ENCODE measurements around the gene CD164L2. TPM values are rescaled to one million over a fixed set of nuclear protein-coding genes. Genes with fewer than 3 reads are reported as not detected.
"Not testable (repeated sequence)": the region's sequence is repeated elsewhere in the genome, so short reads cannot be mapped to it uniquely, and the experiment has no call there.

Gene CD164L2
- total and polyA plus RNA-seq, 12 donors = 0.11 to 2.6 (median 0.17) TPM; not detected in 6

DNA sequence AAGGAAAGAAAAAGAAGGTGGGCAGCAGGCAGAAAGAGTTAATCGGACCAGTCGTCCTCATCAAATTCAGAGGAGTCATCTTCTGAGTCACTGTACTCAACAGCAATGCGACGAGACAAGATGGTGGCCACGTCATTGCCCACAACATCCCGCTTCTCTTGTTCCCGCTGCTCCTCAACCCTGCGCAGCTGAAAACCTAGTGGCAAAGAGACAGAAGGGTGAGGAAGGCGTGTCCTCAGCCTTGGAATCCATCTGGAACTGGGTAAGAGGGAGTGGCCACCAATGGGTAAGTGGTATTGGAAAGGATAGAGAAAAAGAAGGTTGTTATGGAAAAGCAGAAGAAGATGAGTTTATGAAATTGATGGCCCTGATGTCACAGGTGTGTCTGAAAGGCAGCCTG lies 25.0 kb upstream of the CD164L2 start:
- 88 to 98% (median 93%) methylated on average over 9 of the region's 9 CpGs for WGBS, 4 donors
- intact Hi-C loops (cut with DNase I) = loop anchor here in 1 of 2 donors (10.0 kb wide), 1 partner anchor 147 kb away; no protein-coding TSS in a partner anchor
- no peak for DNase-seq
- Histone ChIP-seq H3K27ac (no peak overlapping the region), H3K4me1 (replicated peaks in 1 of 2) (peaks cover 16 to 44% of the 10 kb centered on the region in 2 donors), H3K4me3 (no peak overlapping the region), H3K9me3 (replicated peaks in 1 of 3) (no peaks in the 10 kb centered on the region), H3K27me3 (no peaks in the 10 kb centered on the region), H3K36me3 (replicated peaks in 1 of 2) (peaks cover 0 to 59% of the 10 kb centered on the region in 2 donors)
- no peak for TF ChIP-seq POLR2A (IDR thresholded peaks at IDR 0.05)
- TF ChIP-seq, protein P1, sequence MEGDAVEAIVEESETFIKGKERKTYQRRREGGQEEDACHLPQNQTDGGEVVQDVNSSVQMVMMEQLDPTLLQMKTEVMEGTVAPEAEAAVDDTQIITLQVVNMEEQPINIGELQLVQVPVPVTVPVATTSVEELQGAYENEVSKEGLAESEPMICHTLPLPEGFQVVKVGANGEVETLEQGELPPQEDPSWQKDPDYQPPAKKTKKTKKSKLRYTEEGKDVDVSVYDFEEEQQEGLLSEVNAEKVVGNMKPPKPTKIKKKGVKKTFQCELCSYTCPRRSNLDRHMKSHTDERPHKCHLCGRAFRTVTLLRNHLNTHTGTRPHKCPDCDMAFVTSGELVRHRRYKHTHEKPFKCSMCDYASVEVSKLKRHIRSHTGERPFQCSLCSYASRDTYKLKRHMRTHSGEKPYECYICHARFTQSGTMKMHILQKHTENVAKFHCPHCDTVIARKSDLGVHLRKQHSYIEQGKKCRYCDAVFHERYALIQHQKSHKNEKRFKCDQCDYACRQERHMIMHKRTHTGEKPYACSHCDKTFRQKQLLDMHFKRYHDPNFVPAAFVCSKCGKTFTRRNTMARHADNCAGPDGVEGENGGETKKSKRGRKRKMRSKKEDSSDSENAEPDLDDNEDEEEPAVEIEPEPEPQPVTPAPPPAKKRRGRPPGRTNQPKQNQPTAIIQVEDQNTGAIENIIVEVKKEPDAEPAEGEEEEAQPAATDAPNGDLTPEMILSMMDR (IDR thresholded peaks at IDR 0.05) = no peak

DNA sequence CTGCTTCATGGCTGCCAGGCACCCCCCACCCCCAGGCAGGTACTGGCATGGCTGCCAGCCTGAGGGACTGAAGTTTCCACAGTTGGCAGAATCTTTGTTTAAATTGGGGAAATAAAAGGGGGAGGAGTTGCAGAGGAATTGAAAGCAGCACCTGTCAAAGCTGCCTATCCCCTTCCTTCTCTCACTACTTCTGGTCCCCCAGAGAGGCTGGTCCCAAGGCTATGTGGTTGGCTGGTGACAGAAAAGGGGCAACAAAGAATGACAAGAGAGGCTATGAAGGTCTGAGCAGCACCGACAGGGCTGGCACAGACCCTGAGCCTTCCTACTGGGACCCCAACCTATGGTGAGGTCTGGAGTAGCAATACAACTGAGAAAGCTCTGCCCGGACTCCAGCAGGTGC lies 23.7 kb upstream of the CD164L2 start:
- intact Hi-C loops (cut with DNase I) = loop anchor here in 1 of 2 donors (10.0 kb wide), 1 partner anchor 148 kb away; no protein-coding TSS in a partner anchor
- 68 to 83% (median 72%) methylated on average over 1 to 2 of the region's 2 CpGs for WGBS, 4 donors
- H3K27me3 ChIP-seq; DNase-seq; H3K4me3 ChIP-seq; H3K9me3 ChIP-seq (replicated peaks in 1 of 3): not testable (repeated sequence)
- Histone ChIP-seq H3K27ac (peak overlapping the region; percentile 49 to 89 (median 81)), H3K4me1 (replicated peaks in 1 of 2) (peaks cover 25 to 52% of the 10 kb centered on the region in 2 donors), H3K36me3 (replicated peaks in 1 of 2) (peaks cover 0 to 49% of the 10 kb centered on the region in 2 donors)

DNA sequence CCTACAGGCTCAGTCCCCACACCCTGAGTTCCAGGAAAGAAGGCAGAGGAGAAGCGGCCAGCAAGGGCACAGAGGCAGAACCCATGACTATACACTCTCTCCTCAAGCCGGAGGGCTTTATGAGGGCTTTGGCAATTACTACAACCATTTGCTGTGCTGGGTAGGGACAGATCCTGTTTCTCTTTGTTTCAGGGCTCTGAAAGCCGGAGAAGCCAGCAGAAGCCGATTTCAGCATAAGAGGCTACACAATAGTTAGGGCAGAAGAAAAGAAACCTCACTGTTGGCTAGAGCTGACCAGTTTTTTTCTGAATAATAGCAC lies 23.2 kb upstream of the CD164L2 start:
- intact Hi-C loops (cut with DNase I) = loop anchor here in 1 of 2 donors (10.0 kb wide), 1 partner anchor 148 kb away; no protein-coding TSS in a partner anchor
- TF ChIP-seq, protein P1 (IDR thresholded peaks at IDR 0.05) = no peak
- TF ChIP-seq POLR2A (IDR thresholded peaks at IDR 0.05) = no peak
- H3K9me3 ChIP-seq (replicated peaks in 1 of 3) = no peaks in the 10 kb centered on the region
- H3K27ac ChIP-seq = peak overlapping the region; percentile 49 to 89 (median 81)
- H3K4me3 ChIP-seq = no peak overlapping the region
- peaks cover 0 to 44% of the 10 kb centered on the region in 2 donors for H3K36me3 ChIP-seq (replicated peaks in 1 of 2)
- no peak for DNase-seq
- peaks cover 27 to 54% of the 10 kb centered on the region in 2 donors for H3K4me1 ChIP-seq (replicated peaks in 1 of 2)
- H3K27me3 ChIP-seq = no peaks in the 10 kb centered on the region
- 51 to 84% (median 72%) methylated on average over 4 of the region's 4 CpGs for WGBS, 4 donors

DNA sequence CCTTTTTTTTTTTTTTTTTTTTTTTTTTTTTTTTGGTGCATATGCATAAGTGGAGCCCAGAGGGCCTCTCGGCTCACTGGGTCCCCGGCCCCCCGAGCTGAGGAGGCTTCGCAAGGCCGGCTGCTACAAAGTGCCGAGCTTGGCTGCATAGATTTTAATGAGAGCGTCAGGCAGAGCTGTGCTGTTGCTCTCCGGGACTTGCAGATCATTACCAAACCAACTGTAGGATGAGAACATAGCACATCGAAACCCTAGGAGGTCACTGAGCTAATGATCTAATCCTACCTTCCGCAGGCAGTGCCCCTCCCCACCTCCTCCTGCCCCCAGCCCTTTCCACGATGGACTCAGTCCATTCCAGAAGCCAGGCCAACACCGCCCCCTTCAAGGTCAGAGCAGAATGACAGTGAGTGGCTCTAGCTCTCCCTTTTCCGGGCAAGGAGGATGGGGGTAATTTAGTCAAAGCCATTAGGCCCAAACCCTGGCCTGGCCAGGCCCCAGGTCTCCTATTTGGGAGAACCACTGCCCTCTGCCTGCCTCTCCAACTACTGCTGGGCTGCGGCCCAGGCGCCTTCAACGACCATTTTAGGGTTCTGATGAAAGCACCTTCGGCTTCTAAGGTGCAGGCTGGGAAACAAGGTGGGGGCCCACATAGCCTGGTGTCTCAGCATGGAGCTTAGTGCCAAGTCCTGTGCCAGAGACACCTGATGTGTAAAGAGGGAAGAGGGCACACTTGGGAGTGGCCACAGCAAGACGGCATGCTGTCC lies 22.6 kb upstream of the CD164L2 start:
- Histone ChIP-seq H3K4me1 (replicated peaks in 1 of 2) (peaks cover 27 to 54% of the 10 kb centered on the region in 2 donors), H3K27ac (peak overlapping the region; percentile 49 to 89 (median 81)), H3K36me3 (replicated peaks in 1 of 2) (peaks cover 0 to 39% of the 10 kb centered on the region in 2 donors)
- H3K27me3 ChIP-seq; H3K9me3 ChIP-seq (replicated peaks in 1 of 3); H3K4me3 ChIP-seq: not testable (repeated sequence)
- intact Hi-C loops (cut with DNase I) = loop anchor here (2.0 to 10.0 kb wide), 2 partner anchors 149 to 197 kb away; no protein-coding TSS in a partner anchor
- TF ChIP-seq, protein P1 (IDR thresholded peaks at IDR 0.05) = peak in 5 of 6 experiments; percentile 16 to 44 (median 18)
- peak in 4 of 7 donors; percentile 49 to 67 (median 62) for DNase-seq
- 50 to 57% (median 54%) methylated on average over 3 to 17 of the region's 18 CpGs for WGBS, 4 donors

Measured in adrenal gland (tissue), 12 donors.